Endodermal cell (in vitro differentiated cells): Measurements from ENCODE around the gene FAM222B. TPM values are rescaled to one million over a fixed set of nuclear protein-coding genes. Genes with fewer than 3 reads are reported as not detected.
A peak's percentile ranks its signal among the peaks of the same experiment; 100 is the strongest.

ENCODE experiments used
- DNase-seq: peaks from one replicate; pipeline ENCODE4 v3.0.0-alpha.2; 2017
- H3K27ac ChIP-seq: 2 replicates; pipeline ENCODE4 v1.5.1; 2013; ENCODE audit warnings: mild to moderate bottlenecking, low read depth, low read length, moderate library complexity
- H3K27me3 ChIP-seq: 2 replicates; pipeline ENCODE4 v1.6.1; 2013; ENCODE audit warnings: mild to moderate bottlenecking, low read length, moderate library complexity; ENCODE audit not compliant: insufficient read depth, control insufficient read depth, poor library complexity, severe bottlenecking
- H3K36me3 ChIP-seq: 2 replicates; pipeline ENCODE4 v1.7.0; 2013; ENCODE audit warnings: mild to moderate bottlenecking, low read length, moderate library complexity; ENCODE audit not compliant: control insufficient read depth, insufficient read depth
- H3K4me1 ChIP-seq: one replicate; pipeline ENCODE4 v1.7.0; 2013; ENCODE audit warnings: low read length; ENCODE audit not compliant: control insufficient read depth, insufficient read depth
- H3K4me3 ChIP-seq: 2 replicates; pipeline ENCODE4 v1.5.1; 2013; ENCODE audit warnings: mild to moderate bottlenecking, low read length, moderate library complexity
- H3K9ac ChIP-seq: 2 replicates; pipeline ENCODE4 v1.6.1; 2013; ENCODE audit warnings: mild to moderate bottlenecking, low read length, moderate library complexity; ENCODE audit not compliant: poor library complexity, severe bottlenecking; ENCODE audit errors: extremely low read depth
- H3K9me3 ChIP-seq: 2 replicates; pipeline ENCODE4 v1.6.1; 2013; ENCODE audit warnings: mild to moderate bottlenecking, low read length, moderate library complexity; ENCODE audit not compliant: control insufficient read depth
- H3K27ac Mint-ChIP-seq: 2 replicates; pipeline ENCODE4 v1.8.0; 2020; ENCODE audit warnings: mixed read lengths
- H3K27me3 Mint-ChIP-seq: 2 replicates; pipeline ENCODE4 v1.8.0; 2021; ENCODE audit warnings: mild to moderate bottlenecking, mixed read lengths; ENCODE audit not compliant: insufficient read depth
- H3K36me3 Mint-ChIP-seq: 2 replicates; pipeline ENCODE4 v1.8.0; 2020; ENCODE audit warnings: low read depth, mixed read lengths
- H3K4me1 Mint-ChIP-seq: 2 replicates; pipeline ENCODE4 v1.8.0; 2020; ENCODE audit warnings: mixed read lengths
- H3K4me3 Mint-ChIP-seq: 2 replicates; pipeline ENCODE4 v1.8.0; 2020; ENCODE audit warnings: mild to moderate bottlenecking, moderate library complexity, mixed read lengths
- H3K9me3 Mint-ChIP-seq: 2 replicates; pipeline ENCODE4 v1.8.0; 2020; ENCODE audit warnings: mild to moderate bottlenecking, mixed read lengths
- WGBS, 2 experiments: methylation state at CpG; one replicate each; pipeline versions ENCODE4 v1.1.5 to v1.1.7; 2013; ENCODE audit warnings: missing lambda C conversion rate in 2 of 2, mixed read lengths in 1 of 2; ENCODE audit not compliant: insufficient coverage in 1 of 2, insufficient read length in 1 of 2; 5-methylcytosine and 5-hydroxymethylcytosine counted together
- total RNA-seq, 2 donors: library from RNA; stranded (reverse); fragmentation: NEBNext Ultra II Directional in 1 of 2; extraction: Animal tissue kit (Norgen Biotek cat#: 25700) in 1 of 2; gene quantifications; 2 replicates in 1 of 2; 3 replicates in 1 of 2; pipeline ENCODE4 v1.2.1, GENCODE V29; 2021
- TF ChIP-seq, protein P1 (sequence below): fragments of 200-600 bp; sonication (generic); conservative IDR thresholded peaks from 2 replicates; pipeline ENCODE4 v1.5.0; 2021; ENCODE audit warnings: antibody characterized with exemption, mild to moderate bottlenecking

The FAM222B gene
- total RNA-seq, 2 donors from 2014 or later = 59.2 to 75.7 TPM

GRCh38 chr17:28743243-28744103, 99.1 kb downstream of the FAM222B start, which contains the start of gene TRAF4:
TRAF4 (plus strand) TSS chr17:28744011; CDS start chr17:28744113, 102 bp downstream.
- Mint-ChIP-seq H3K4me1 (peaks cover 9% of the 10 kb centered on the region), H3K9me3 (no peaks in the 10 kb centered on the region)

GRCh38 chr17:28741358-28742349, 100.9 kb downstream of the FAM222B start:
- Mint-ChIP-seq H3K27ac (no peak overlapping the region), H3K27me3 (no peaks in the 10 kb centered on the region), H3K9me3 (no peaks in the 10 kb centered on the region), H3K4me3 (no peak overlapping the region), H3K4me1 (peaks cover 9% of the 10 kb centered on the region), H3K36me3 (peaks cover 28% of the 10 kb centered on the region)
- no peaks in the 10 kb centered on the region for H3K9me3 ChIP-seq
- H3K36me3 ChIP-seq = peaks cover 15% of the 10 kb centered on the region
- 91 to 93% methylated on average over 13 to 19 of the region's 19 CpGs for WGBS, 2 experiments
- no peak overlapping the region for H3K9ac ChIP-seq
- H3K27ac ChIP-seq = no peak overlapping the region
- H3K27me3 ChIP-seq = no peaks in the 10 kb centered on the region
- peaks cover 8% of the 10 kb centered on the region for H3K4me1 ChIP-seq
- H3K4me3 ChIP-seq = no peak overlapping the region
- TF ChIP-seq, protein P1, sequence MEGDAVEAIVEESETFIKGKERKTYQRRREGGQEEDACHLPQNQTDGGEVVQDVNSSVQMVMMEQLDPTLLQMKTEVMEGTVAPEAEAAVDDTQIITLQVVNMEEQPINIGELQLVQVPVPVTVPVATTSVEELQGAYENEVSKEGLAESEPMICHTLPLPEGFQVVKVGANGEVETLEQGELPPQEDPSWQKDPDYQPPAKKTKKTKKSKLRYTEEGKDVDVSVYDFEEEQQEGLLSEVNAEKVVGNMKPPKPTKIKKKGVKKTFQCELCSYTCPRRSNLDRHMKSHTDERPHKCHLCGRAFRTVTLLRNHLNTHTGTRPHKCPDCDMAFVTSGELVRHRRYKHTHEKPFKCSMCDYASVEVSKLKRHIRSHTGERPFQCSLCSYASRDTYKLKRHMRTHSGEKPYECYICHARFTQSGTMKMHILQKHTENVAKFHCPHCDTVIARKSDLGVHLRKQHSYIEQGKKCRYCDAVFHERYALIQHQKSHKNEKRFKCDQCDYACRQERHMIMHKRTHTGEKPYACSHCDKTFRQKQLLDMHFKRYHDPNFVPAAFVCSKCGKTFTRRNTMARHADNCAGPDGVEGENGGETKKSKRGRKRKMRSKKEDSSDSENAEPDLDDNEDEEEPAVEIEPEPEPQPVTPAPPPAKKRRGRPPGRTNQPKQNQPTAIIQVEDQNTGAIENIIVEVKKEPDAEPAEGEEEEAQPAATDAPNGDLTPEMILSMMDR = no peak
- DNase-seq = no peak

More at GRCh38 chr17:28743243-28744103, 99.1 kb downstream of the FAM222B start, which contains the start of gene TRAF4:
- peaks cover 33% of the 10 kb centered on the region for H3K36me3 ChIP-seq
- peak within 1 kb of the TSS; percentile 99 for H3K4me3 ChIP-seq
- peaks cover 10% of the 10 kb centered on the region for H3K4me1 ChIP-seq
- H3K9me3 ChIP-seq = no peaks in the 10 kb centered on the region
- no peaks in the 10 kb centered on the region for H3K27me3 ChIP-seq
- 0% methylated on average over 42 to 70 of the region's 70 CpGs for WGBS, 2 experiments
- peak within 1 kb of the TSS; percentile 100 for H3K9ac ChIP-seq
- TF ChIP-seq, protein P1 = peak; percentile 27
- peak; percentile 97 for DNase-seq
- Mint-ChIP-seq H3K27ac (peak within 1 kb of the TSS; percentile 99), H3K4me3 (peak within 1 kb of the TSS; percentile 93), H3K27me3 (no peaks in the 10 kb centered on the region), H3K36me3 (peaks cover 33% of the 10 kb centered on the region)
- peak within 1 kb of the TSS; percentile 99 for H3K27ac ChIP-seq
